Stimulated activated CD4-positive, alpha-beta T cell treated with anti-CD3 and anti-CD28 coated beads, Interleukin-1b, Interleukin-23, amount 100 ng/mL, for 4 hours (primary cell): ENCODE data around the gene ATG16L2.
"Not testable (repeated sequence)": the region's sequence is repeated elsewhere in the genome, so short reads cannot be mapped to it uniquely, and the experiment has no call there.

ENCODE experiments used
- DNase-seq, 2 donors: peaks; one replicate each; pipeline ENCODE4 v3.0.0-alpha.2; 2020; ENCODE audit warnings: low read depth in 2 of 2

Gene ATG16L2

GRCh38 chr11:72826191-72826941, 12.2 kb downstream of the ATG16L2 start:
- no peak for DNase-seq

GRCh38 chr11:72826942-72827480, 12.8 kb downstream of the ATG16L2 start:
- DNase-seq, result no peak

GRCh38 chr11:72827656-72828055, 13.4 kb downstream of the ATG16L2 start:
- DNase-seq, result not testable (repeated sequence)

- DNase-seq, result no peak
Observed at GRCh38 chr11:72828081-72828567, 13.9 kb downstream of the ATG16L2 start.

GRCh38 chr11:72828692-72829101, 14.5 kb downstream of the ATG16L2 start:
- no peak for DNase-seq

GRCh38 chr11:72829178-72829577, 15.0 kb downstream of the ATG16L2 start:
- no peak for DNase-seq

- DNase-seq, result no peak
Observed at GRCh38 chr11:72829884-72830533, 15.8 kb downstream of the ATG16L2 start.

GRCh38 chr11:72831521-72832300, 17.5 kb downstream of the ATG16L2 start:
- peak; percentile 43 to 47 for DNase-seq

GRCh38 chr11:72832301-72833082, 18.3 kb downstream of the ATG16L2 start:
- DNase-seq, result no peak

GRCh38 chr11:72833083-72833733, 19.0 kb downstream of the ATG16L2 start:
- no peak for DNase-seq

GRCh38 chr11:72833811-72834493, 19.7 kb downstream of the ATG16L2 start:
- no peak for DNase-seq

- DNase-seq, result no peak
Observed at GRCh38 chr11:72834905-72835304, 20.7 kb downstream of the ATG16L2 start.

GRCh38 chr11:72836111-72836510, 21.9 kb downstream of the ATG16L2 start:
- DNase-seq, result no peak

- no peak for DNase-seq
Observed at GRCh38 chr11:72838691-72839305, 24.6 kb downstream of the ATG16L2 start.

- DNase-seq, result no peak
Observed at GRCh38 chr11:72840780-72841179, 26.6 kb downstream of the ATG16L2 start.

- no peak for DNase-seq
Observed at GRCh38 chr11:72841397-72841796, 27.2 kb downstream of the ATG16L2 start.

- DNase-seq, result no peak
Observed at GRCh38 chr11:72842126-72842525, 27.9 kb downstream of the ATG16L2 start.

- DNase-seq, result no peak
Observed at GRCh38 chr11:72842653-72843330, 28.6 kb downstream of the ATG16L2 start.

GRCh38 chr11:72844356-72844755, 30.1 kb downstream of the ATG16L2 start:
- no peak for DNase-seq
